Measurements from ENCODE around the gene SEMA3F. TPM values are rescaled to one million over a fixed set of nuclear protein-coding genes. Genes with fewer than 3 reads are reported as not detected.

The SEMA3F gene
- total RNA-seq, 4 donors from 2014 or later, result 11.9 to 46.5 (median 23.3) TPM

GRCh38 chr3:50135964-50136363, 19.2 kb upstream of the SEMA3F start:
- no peaks in the 10 kb centered on the region for H3K36me3 ChIP-seq
- WGBS, result 97% methylated on average over 5 of the region's 5 CpGs
- H3K4me3 ChIP-seq, result no peak overlapping the region
- H3K27me3 ChIP-seq, result peaks cover 0 to 6% (median 0%) of the 10 kb centered on the region in 4 donors
- H3K27ac ChIP-seq (replicated peaks in 1 of 4), result no peak overlapping the region
- H3K4me1 ChIP-seq, result peaks cover 5 to 16% (median 12%) of the 10 kb centered on the region in 4 donors
- no peaks in the 10 kb centered on the region for H3K9me3 ChIP-seq
- DNase-seq (ENCODE audit: extremely low spot score), result no peak
- TF ChIP-seq POLR2AphosphoS5 (IDR thresholded peaks at IDR 0.05) (no peak), POLR2A (IDR thresholded peaks at IDR 0.05; ENCODE audit: low read depth) (no peak), EP300 (IDR thresholded peaks at IDR 0.05) (no peak)
- TF ChIP-seq, protein P1, sequence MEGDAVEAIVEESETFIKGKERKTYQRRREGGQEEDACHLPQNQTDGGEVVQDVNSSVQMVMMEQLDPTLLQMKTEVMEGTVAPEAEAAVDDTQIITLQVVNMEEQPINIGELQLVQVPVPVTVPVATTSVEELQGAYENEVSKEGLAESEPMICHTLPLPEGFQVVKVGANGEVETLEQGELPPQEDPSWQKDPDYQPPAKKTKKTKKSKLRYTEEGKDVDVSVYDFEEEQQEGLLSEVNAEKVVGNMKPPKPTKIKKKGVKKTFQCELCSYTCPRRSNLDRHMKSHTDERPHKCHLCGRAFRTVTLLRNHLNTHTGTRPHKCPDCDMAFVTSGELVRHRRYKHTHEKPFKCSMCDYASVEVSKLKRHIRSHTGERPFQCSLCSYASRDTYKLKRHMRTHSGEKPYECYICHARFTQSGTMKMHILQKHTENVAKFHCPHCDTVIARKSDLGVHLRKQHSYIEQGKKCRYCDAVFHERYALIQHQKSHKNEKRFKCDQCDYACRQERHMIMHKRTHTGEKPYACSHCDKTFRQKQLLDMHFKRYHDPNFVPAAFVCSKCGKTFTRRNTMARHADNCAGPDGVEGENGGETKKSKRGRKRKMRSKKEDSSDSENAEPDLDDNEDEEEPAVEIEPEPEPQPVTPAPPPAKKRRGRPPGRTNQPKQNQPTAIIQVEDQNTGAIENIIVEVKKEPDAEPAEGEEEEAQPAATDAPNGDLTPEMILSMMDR (IDR thresholded peaks at IDR 0.05), result no peak
- intact Hi-C loops (cut with DNase I), result no loop called here

GRCh38 chr3:50136714-50137405, 18.3 kb upstream of the SEMA3F start:
- no peak overlapping the region for H3K27ac ChIP-seq (replicated peaks in 1 of 4)
- H3K27me3 ChIP-seq, result peaks cover 0 to 6% (median 0%) of the 10 kb centered on the region in 4 donors
- H3K4me3 ChIP-seq, result no peak overlapping the region
- TF ChIP-seq, protein P1 (IDR thresholded peaks at IDR 0.05), result no peak
- TF ChIP-seq POLR2AphosphoS5 (IDR thresholded peaks at IDR 0.05) (no peak), POLR2A (IDR thresholded peaks at IDR 0.05; ENCODE audit: low read depth) (no peak), EP300 (IDR thresholded peaks at IDR 0.05) (no peak)
- no peaks in the 10 kb centered on the region for H3K9me3 ChIP-seq
- intact Hi-C loops (cut with DNase I), result no loop called here
- H3K36me3 ChIP-seq, result no peaks in the 10 kb centered on the region
- no peak for DNase-seq (ENCODE audit: extremely low spot score)
- WGBS, result 49% methylated on average over 4 of the region's 6 CpGs
- H3K4me1 ChIP-seq, result peaks cover 5 to 16% (median 12%) of the 10 kb centered on the region in 4 donors

- 92% methylated on average over 6 of the region's 6 CpGs for WGBS
- TF ChIP-seq, protein P1 (IDR thresholded peaks at IDR 0.05), result no peak
- TF ChIP-seq EP300 (IDR thresholded peaks at IDR 0.05) (no peak), POLR2A (IDR thresholded peaks at IDR 0.05; ENCODE audit: low read depth) (no peak), POLR2AphosphoS5 (IDR thresholded peaks at IDR 0.05) (no peak)
These were observed 17.6 kb upstream of the SEMA3F start for GRCh38 chr3:50137531-50137930.

DNA sequence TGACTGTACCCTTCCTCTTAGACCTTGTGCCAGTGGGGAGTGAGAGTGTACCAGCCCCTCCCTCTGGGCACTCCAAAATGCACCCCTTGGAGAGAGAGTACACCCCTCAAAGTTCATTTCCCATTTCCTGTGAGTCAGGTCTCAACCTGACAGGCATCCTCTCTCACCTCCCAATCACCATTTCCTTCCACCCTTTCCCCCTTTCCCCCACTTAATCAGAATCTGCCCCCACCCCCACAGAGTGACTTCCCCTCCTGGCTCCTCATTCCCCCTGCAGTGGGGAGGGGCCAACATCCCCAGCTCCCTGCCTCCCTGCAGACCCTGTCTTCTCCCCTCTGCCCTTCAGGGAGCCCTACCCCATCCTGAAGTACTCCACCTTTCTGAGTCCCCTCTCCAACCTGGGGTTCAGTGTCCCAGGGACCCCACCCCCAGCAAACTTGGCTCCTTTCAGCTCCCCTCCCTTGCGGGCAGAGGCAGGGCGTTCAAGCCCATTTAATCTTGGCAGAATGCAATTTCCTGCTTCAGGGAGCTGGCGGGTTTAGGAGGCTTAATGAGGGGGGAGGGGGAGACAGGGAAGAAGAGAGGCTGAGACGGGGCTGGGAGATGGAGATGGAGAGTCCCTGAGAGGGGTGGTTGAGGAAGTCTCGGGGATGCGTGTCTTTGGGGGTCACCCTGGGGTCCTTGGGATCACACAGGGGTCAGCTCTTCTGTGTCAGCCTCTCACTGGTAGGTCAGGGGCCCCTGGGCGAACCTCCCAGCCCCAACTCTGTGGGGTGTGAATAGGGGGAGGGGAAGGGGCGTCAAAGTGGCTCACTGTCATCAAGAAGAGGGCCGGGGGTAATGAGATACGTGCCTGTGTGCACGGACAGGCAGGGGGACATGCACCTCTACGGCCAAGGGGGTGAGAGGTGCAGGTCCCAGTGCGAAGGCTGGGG, 16.6 kb upstream of the SEMA3F start:
- Histone ChIP-seq H3K36me3 (no peaks in the 10 kb centered on the region), H3K9me3 (no peaks in the 10 kb centered on the region), H3K4me1 (peaks cover 5 to 16% (median 12%) of the 10 kb centered on the region in 4 donors), H3K4me3 (no peak overlapping the region), H3K27me3 (peaks cover 0 to 5% (median 0%) of the 10 kb centered on the region in 4 donors), H3K27ac (replicated peaks in 1 of 4) (no peak overlapping the region)
- DNase-seq (ENCODE audit: extremely low spot score), result no peak
- 28% methylated on average over 13 of the region's 13 CpGs for WGBS
- intact Hi-C loops (cut with DNase I), result no loop called here
- TF ChIP-seq POLR2A (IDR thresholded peaks at IDR 0.05; ENCODE audit: low read depth), result no peak
- TF ChIP-seq, protein P1 (IDR thresholded peaks at IDR 0.05), result no peak
- no peak for TF ChIP-seq EP300 (IDR thresholded peaks at IDR 0.05)
- TF ChIP-seq POLR2AphosphoS5 (IDR thresholded peaks at IDR 0.05), result no peak

More at GRCh38 chr3:50137531-50137930, 17.6 kb upstream of the SEMA3F start:
- Histone ChIP-seq H3K36me3 (no peaks in the 10 kb centered on the region), H3K9me3 (no peaks in the 10 kb centered on the region), H3K27me3 (peaks cover 0 to 6% (median 0%) of the 10 kb centered on the region in 4 donors), H3K4me1 (peaks cover 5 to 16% (median 12%) of the 10 kb centered on the region in 4 donors), H3K4me3 (no peak overlapping the region), H3K27ac (replicated peaks in 1 of 4) (no peak overlapping the region)
- no peak for DNase-seq (ENCODE audit: extremely low spot score)
- intact Hi-C loops (cut with DNase I), result no loop called here
